ENCODE data around the gene RAB28.

- TF ChIP-seq EZH2 (IDR thresholded peaks at IDR 0.05; ENCODE audit: insufficient read depth, low read length), result no peak
- no peak for TF ChIP-seq CTCF (IDR thresholded peaks at IDR 0.05; ENCODE audit: insufficient read depth, low read depth, low read length)
Measured at GRCh38 chr4:13495753-13496152, 11.6 kb upstream of the RAB28 start.
